Activated CD4-positive, alpha-beta memory T cell treated with anti-CD3 and anti-CD28 coated beads for 36 hours (primary cell): Measurements from ENCODE around the gene CADM1. TPM values are rescaled to one million over a fixed set of nuclear protein-coding genes. Genes with fewer than 3 reads are reported as not detected.

Experiments
- CTCF ChIA-PET: fragments of 350-600 bp; sonication (Branson Sonifier 250); formaldehyde crosslinking; loops from one replicate; lab custom pipeline; 2021; ENCODE audit warnings: antibody characterized with exemption, inconsistent platforms; lab: Charles Lee
- POLR2A ChIA-PET: fragments of 350-600 bp; sonication (Branson Sonifier 250); formaldehyde crosslinking; loops from one replicate; lab custom pipeline; 2021; ENCODE audit warnings: antibody characterized with exemption; lab: Charles Lee
- DNase-seq: peaks from one replicate; pipeline ENCODE4 v3.0.0-alpha.2; 2020
- H3K27ac Mint-ChIP-seq: one replicate; pipeline ENCODE4 v1.8.0; 2021; ENCODE audit warnings: mixed read lengths
- H3K27me3 Mint-ChIP-seq: one replicate; pipeline ENCODE4 v1.8.0; 2021; ENCODE audit warnings: mixed read lengths
- H3K36me3 Mint-ChIP-seq: one replicate; pipeline ENCODE4 v1.8.0; 2021; ENCODE audit warnings: mixed read lengths
- H3K4me1 Mint-ChIP-seq: one replicate; pipeline ENCODE4 v1.8.0; 2021; ENCODE audit warnings: low read depth, mixed read lengths
- H3K4me3 Mint-ChIP-seq: one replicate; pipeline ENCODE4 v1.8.0; 2021; ENCODE audit warnings: mild to moderate bottlenecking, mixed read lengths
- H3K9me3 Mint-ChIP-seq: one replicate; pipeline ENCODE4 v1.8.0; 2021; ENCODE audit warnings: mixed read lengths
- intact Hi-C: fragments of 100-400 bp; cut with micrococcal nuclease; formaldehyde crosslinking; loops from one replicate; pipeline ENCODE4 v1.15.1; 2023
- total RNA-seq, 2 experiments: library from RNA; stranded (reverse); gene quantifications; one replicate each; pipeline ENCODE4 v1.2.3, GENCODE V29; 2021

The CADM1 gene
- total RNA-seq, 2 experiments from 2014 or later: 0.95 to 1.5 TPM

GRCh38 chr11:115282923-115283322 lies 221.3 kb downstream of the CADM1 start:
- ChIA-PET CTCF (no interaction called here), POLR2A (no interaction called here)
- Mint-ChIP-seq H3K27me3 (peaks cover 3% of the 10 kb centered on the region), H3K27ac (no peak overlapping the region), H3K36me3 (no peaks in the 10 kb centered on the region), H3K4me3 (no peak overlapping the region), H3K4me1 (no peaks in the 10 kb centered on the region), H3K9me3 (no peaks in the 10 kb centered on the region)
- no peak for DNase-seq
- intact Hi-C loops: no loop called here

- Mint-ChIP-seq H3K9me3 (no peaks in the 10 kb centered on the region), H3K36me3 (no peaks in the 10 kb centered on the region), H3K4me1 (no peaks in the 10 kb centered on the region), H3K27ac (no peak overlapping the region), H3K27me3 (peaks cover 5% of the 10 kb centered on the region), H3K4me3 (no peak overlapping the region)
- no peak for DNase-seq
- intact Hi-C loops: no loop called here
- CTCF ChIA-PET: no interaction called here
- POLR2A ChIA-PET: no interaction called here
Measured at GRCh38 chr11:115280775-115281174, 223.4 kb downstream of the CADM1 start.

GRCh38 chr11:115279813-115280761 lies 224.1 kb downstream of the CADM1 start:
- CTCF ChIA-PET: no interaction called here
- H3K36me3 Mint-ChIP-seq: no peaks in the 10 kb centered on the region
- no peak overlapping the region for H3K27ac Mint-ChIP-seq
- DNase-seq: no peak
- peaks cover 7% of the 10 kb centered on the region for H3K27me3 Mint-ChIP-seq
- POLR2A ChIA-PET: no interaction called here
- H3K9me3 Mint-ChIP-seq: no peaks in the 10 kb centered on the region
- H3K4me3 Mint-ChIP-seq: no peak overlapping the region
- intact Hi-C loops: no loop called here
- no peaks in the 10 kb centered on the region for H3K4me1 Mint-ChIP-seq

DNA sequence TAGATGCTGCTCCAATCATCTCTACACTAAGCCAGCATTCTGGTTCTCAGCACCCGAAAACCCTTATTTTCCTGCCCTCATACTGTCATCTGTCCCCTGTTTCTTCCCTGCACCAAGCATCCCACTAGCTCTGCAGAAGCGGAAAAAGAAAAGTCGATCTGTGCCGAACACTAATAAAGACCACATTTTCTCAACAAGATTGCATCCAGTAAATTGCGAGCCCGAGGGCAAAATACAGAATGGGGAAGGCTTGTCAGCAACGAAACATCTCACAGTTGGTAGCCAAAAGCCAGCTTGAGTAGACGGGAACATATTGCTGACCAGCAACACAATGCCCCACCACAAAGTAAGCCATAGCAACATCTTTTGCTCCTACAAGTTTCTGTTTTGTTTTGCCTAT lies 227.4 kb downstream of the CADM1 start:
- peaks cover 11% of the 10 kb centered on the region for H3K27me3 Mint-ChIP-seq
- no peaks in the 10 kb centered on the region for H3K9me3 Mint-ChIP-seq
- POLR2A ChIA-PET: no interaction called here
- no peaks in the 10 kb centered on the region for H3K36me3 Mint-ChIP-seq
- H3K4me3 Mint-ChIP-seq: no peak overlapping the region
- intact Hi-C loops: no loop called here
- no peak overlapping the region for H3K27ac Mint-ChIP-seq
- CTCF ChIA-PET: interaction anchor here (1.5 kb wide), 1 partner anchor 58 kb away, joined by 5 read pairs; no protein-coding TSS in a partner anchor
- no peaks in the 10 kb centered on the region for H3K4me1 Mint-ChIP-seq
- DNase-seq: no peak

GRCh38 chr11:115276191-115276590 lies 228.0 kb downstream of the CADM1 start:
- peaks cover 11% of the 10 kb centered on the region for H3K27me3 Mint-ChIP-seq
- no peak overlapping the region for H3K27ac Mint-ChIP-seq
- H3K4me3 Mint-ChIP-seq: no peak overlapping the region
- H3K36me3 Mint-ChIP-seq: no peaks in the 10 kb centered on the region
- ChIA-PET POLR2A (no interaction called here), CTCF (interaction anchor here (1.5 kb wide), 1 partner anchor 59 kb away, joined by 5 read pairs; no protein-coding TSS in a partner anchor)
- DNase-seq: no peak
- intact Hi-C loops: no loop called here
- H3K4me1 Mint-ChIP-seq: no peaks in the 10 kb centered on the region
- H3K9me3 Mint-ChIP-seq: no peaks in the 10 kb centered on the region

DNA sequence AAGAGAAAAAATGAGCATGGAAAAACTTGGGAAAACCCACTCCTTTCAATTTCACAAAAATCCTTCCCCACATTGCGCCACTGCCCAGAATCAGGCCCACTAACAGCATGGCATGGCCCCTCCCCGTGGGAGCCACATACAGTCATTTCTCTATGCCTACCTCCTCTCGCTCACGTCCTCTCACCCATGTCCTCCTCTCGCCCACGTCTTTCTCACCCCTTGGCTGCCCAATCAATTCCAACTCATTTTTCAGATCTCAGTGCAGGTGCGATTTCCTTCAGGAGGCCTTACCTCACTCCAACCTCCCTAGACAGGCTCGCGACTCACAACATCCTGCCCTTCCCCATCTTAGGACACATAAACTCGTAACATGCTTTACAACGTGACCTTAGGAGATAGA lies 229.2 kb downstream of the CADM1 start:
- H3K4me3 Mint-ChIP-seq: no peak overlapping the region
- intact Hi-C loops: no loop called here
- peaks cover 11% of the 10 kb centered on the region for H3K27me3 Mint-ChIP-seq
- H3K36me3 Mint-ChIP-seq: no peaks in the 10 kb centered on the region
- H3K9me3 Mint-ChIP-seq: no peaks in the 10 kb centered on the region
- ChIA-PET CTCF (no interaction called here), POLR2A (no interaction called here)
- no peak overlapping the region for H3K27ac Mint-ChIP-seq
- no peak for DNase-seq
- no peaks in the 10 kb centered on the region for H3K4me1 Mint-ChIP-seq

GRCh38 chr11:115272925-115273324 lies 231.3 kb downstream of the CADM1 start:
- no peaks in the 10 kb centered on the region for H3K4me1 Mint-ChIP-seq
- no peak for DNase-seq
- no peaks in the 10 kb centered on the region for H3K36me3 Mint-ChIP-seq
- no peak overlapping the region for H3K4me3 Mint-ChIP-seq
- H3K27me3 Mint-ChIP-seq: peaks cover 11% of the 10 kb centered on the region
- intact Hi-C loops: no loop called here
- POLR2A ChIA-PET: interaction anchor here (1.0 kb wide), 1 partner anchor 9 kb away, joined by 3 read pairs; no protein-coding TSS in a partner anchor
- CTCF ChIA-PET: no interaction called here
- no peaks in the 10 kb centered on the region for H3K9me3 Mint-ChIP-seq
- H3K27ac Mint-ChIP-seq: no peak overlapping the region

DNA sequence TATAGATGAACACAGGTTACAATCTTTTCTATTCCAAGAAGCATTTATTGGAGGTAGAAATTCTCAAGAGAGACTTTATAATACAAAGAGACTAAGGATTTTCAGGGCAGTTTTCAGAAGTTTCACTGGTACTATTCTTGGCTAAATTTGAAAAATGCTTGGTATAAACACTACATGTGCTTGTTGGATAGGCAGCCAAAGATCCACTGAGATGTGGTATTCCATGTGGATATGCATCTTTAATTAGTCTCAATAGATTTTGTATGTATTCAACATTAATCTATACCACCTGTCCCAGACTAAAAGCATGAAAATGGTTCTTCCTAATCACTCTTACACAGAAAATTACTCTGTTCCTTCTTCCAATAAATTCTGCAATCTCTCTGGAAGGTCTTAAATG lies 232.6 kb downstream of the CADM1 start:
- H3K27ac Mint-ChIP-seq: no peak overlapping the region
- no peaks in the 10 kb centered on the region for H3K9me3 Mint-ChIP-seq
- intact Hi-C loops: no loop called here
- CTCF ChIA-PET: no interaction called here
- no peaks in the 10 kb centered on the region for H3K4me1 Mint-ChIP-seq
- H3K4me3 Mint-ChIP-seq: no peak overlapping the region
- DNase-seq: no peak
- peaks cover 9% of the 10 kb centered on the region for H3K27me3 Mint-ChIP-seq
- POLR2A ChIA-PET: no interaction called here
- no peaks in the 10 kb centered on the region for H3K36me3 Mint-ChIP-seq

GRCh38 chr11:115269191-115269950 lies 234.8 kb downstream of the CADM1 start:
- Mint-ChIP-seq H3K9me3 (no peaks in the 10 kb centered on the region), H3K4me3 (no peak overlapping the region), H3K36me3 (no peaks in the 10 kb centered on the region), H3K4me1 (no peaks in the 10 kb centered on the region), H3K27ac (no peak overlapping the region), H3K27me3 (peaks cover 4% of the 10 kb centered on the region)
- CTCF ChIA-PET: no interaction called here
- intact Hi-C loops: no loop called here
- DNase-seq: no peak
- POLR2A ChIA-PET: no interaction called here

- Mint-ChIP-seq H3K36me3 (no peaks in the 10 kb centered on the region), H3K9me3 (no peaks in the 10 kb centered on the region), H3K4me3 (no peak overlapping the region), H3K27me3 (peaks cover 3% of the 10 kb centered on the region), H3K27ac (no peak overlapping the region), H3K4me1 (no peaks in the 10 kb centered on the region)
- ChIA-PET POLR2A (no interaction called here), CTCF (no interaction called here)
- intact Hi-C loops: no loop called here
- no peak for DNase-seq
Measured at GRCh38 chr11:115267871-115268270, 236.3 kb downstream of the CADM1 start.

GRCh38 chr11:115267238-115267781 lies 236.9 kb downstream of the CADM1 start:
- ChIA-PET POLR2A (no interaction called here), CTCF (no interaction called here)
- Mint-ChIP-seq H3K9me3 (no peaks in the 10 kb centered on the region), H3K27ac (no peak overlapping the region), H3K27me3 (peaks cover 3% of the 10 kb centered on the region), H3K4me3 (no peak overlapping the region), H3K4me1 (no peaks in the 10 kb centered on the region), H3K36me3 (no peaks in the 10 kb centered on the region)
- no peak for DNase-seq
- intact Hi-C loops: no loop called here

GRCh38 chr11:115266066-115266639 lies 238.1 kb downstream of the CADM1 start:
- intact Hi-C loops: no loop called here
- ChIA-PET CTCF (no interaction called here), POLR2A (no interaction called here)
- no peak for DNase-seq
- no peak overlapping the region for H3K4me3 Mint-ChIP-seq
- peaks cover 3% of the 10 kb centered on the region for H3K27me3 Mint-ChIP-seq
- no peaks in the 10 kb centered on the region for H3K9me3 Mint-ChIP-seq
- H3K36me3 Mint-ChIP-seq: no peaks in the 10 kb centered on the region
- H3K4me1 Mint-ChIP-seq: no peaks in the 10 kb centered on the region
- H3K27ac Mint-ChIP-seq: no peak overlapping the region
